Right renal cortex interstitium (tissue), 3 donors: ENCODE results near the gene CBX5. TPM values are rescaled to one million over a fixed set of nuclear protein-coding genes. Genes with fewer than 3 reads are reported as not detected.
"Not testable (repeated sequence)": the region's sequence is repeated elsewhere in the genome, so short reads cannot be mapped to it uniquely, and the experiment has no call there.

Experiments used
- DNase-seq, 3 donors: peaks; one replicate each; pipeline ENCODE4 v3.0.0-alpha.2; 2013; ENCODE audit warnings: low read depth in 3 of 3, low spot score in 2 of 3
- polyA plus RNA-seq, 3 donors: library from polyadenylated mRNA; unstranded; fragments of 120-200 nt; gene quantifications; one replicate each; pipeline ENCODE4 v1.2.1, GENCODE V29; 2013; ENCODE audit not compliant: insufficient read length in 3 of 3

The CBX5 gene
- polyA plus RNA-seq, 3 donors, result 118 to 129 (median 125) TPM

DNA sequence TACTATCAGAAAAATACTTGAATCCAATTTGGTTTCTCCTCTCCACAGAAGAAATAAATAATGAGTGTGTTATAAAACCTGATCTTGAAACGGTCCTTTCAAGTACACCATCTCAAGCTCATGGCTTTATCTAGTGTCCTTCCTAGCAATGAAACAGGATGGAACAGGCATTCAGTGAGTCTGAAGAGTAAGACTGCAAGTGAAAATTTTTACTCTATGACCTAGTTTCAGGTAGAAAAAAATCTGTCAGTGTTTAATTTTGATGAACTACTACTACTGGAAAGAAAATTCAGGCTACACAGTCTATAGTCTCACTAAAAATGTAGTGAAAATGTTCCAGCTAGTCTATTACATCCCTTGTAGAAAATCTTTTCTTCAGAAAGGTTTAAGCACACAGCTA lies 7.7 kb downstream of the CBX5 start:
- no peak for DNase-seq

DNA sequence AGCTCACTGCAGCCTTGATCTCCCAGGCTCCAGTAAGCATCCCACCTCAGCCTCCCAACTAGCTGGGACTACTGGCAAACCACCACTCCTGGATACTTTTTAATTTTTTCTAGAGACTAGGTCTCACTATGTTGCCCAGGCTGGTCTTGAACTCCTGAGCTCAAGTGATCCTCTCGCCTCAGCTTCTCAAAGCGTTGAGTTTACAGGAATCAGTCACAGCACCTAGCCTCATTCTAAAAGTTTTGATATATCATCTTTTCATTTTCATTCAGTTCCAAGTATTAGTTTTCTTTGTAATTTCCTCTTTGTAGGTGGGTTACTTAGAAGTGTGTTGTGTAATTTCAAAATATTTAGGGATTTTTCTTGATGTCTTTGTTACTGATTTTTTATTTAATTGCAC lies 9.6 kb downstream of the CBX5 start:
- no peak for DNase-seq

DNA sequence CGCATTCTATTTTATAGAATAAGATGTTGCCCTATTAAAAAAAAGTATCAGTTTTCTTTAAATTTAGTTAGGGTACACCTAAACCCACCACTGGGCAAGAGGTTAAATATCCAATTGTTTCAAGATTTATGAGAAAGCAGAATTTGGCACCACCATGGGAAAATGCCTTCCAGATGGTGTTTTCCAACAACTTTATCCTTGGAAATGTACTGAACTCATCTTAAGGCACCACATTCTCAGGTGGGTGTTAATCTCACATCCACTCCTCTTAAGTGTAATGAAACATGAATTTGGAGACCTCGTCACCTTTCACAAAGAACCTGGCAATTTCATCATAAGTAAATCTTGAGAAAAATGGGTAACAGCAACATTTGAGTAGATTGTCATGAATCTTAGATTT lies 13.1 kb downstream of the CBX5 start:
- no peak for DNase-seq

DNA sequence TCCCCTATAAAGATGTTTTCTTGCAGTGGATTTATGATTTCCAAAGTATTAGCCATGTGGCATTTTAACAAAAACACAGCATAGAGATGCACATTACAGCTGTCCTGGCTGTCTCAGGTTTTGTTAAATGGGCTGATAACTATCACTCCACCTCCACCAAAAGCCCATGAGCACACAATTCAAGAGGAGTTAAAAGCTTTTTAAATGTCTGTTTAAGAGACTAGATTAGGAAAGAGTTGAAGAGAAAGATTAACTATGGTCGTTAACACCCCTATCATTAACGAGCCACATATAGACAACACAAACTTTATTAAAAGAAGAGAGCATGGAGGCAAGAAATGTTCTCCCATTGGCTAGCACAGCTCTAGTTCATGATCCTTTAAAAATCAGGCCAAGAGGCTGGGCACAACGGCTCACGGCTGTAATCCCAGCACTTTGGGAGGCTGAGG lies 14.5 kb downstream of the CBX5 start:
- no peak for DNase-seq

DNA sequence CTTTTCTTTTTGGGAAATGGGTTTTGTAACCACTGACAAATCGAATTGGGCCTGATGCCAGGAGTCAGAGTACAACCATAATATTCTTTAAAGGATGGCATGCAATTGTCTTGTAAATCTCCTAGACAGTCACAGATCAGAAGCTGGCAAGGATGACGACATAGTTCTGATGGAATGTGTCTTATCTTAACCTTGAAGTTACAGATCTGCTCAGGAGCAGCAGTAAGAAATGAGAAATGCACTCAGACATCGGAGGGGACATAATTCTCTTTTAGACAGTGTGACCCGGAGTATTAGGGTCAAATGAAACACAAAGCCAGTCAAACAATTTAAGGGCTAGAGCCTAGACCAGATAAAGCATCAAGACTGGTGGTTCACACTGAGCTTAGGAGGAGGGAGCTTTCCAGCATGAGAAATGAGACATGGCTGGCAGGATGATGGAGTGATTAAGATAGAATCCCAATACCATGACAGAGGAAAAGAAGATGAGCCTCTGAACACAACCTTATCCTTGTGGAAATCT lies 17.5 kb downstream of the CBX5 start:
- peak in 1 of 3 donors; percentile 50 for DNase-seq

DNA sequence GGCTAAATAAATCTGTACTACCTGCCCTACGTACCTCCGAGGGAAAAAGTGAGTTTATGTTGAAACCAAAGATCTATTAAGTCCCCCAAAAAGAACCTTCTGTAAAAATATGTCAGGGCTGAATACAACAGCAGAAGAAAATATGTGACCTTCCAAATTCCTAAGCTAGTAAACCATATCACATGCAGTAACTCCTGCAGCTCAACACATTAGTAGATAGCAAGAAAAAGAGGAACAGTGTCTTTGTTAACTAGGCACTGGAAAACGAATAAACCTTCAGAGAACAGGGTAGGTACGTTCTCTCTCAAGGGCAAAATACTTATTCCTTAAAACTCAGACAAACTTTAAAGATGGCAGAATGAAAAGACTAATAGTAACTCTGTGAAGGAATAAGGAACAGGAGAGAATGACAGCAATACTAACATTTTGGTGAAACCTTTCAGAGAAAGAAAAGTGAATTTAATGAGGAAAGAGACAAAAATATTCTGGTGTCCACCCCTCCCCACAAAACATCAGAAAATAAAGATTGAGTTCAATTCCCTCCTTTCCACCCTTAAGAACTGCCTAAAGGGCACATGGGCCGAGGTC lies 18.0 kb downstream of the CBX5 start:
- no peak for DNase-seq

GRCh38 chr12:54259194-54260011 lies 20.5 kb downstream of the CBX5 start:
- peak; percentile 82 to 85 (median 84) for DNase-seq

- DNase-seq, result no peak
Measured at GRCh38 chr12:54258201-54258681, 21.7 kb downstream of the CBX5 start.

- DNase-seq, result no peak
Measured at GRCh38 chr12:54257332-54257731, 22.6 kb downstream of the CBX5 start.

DNA sequence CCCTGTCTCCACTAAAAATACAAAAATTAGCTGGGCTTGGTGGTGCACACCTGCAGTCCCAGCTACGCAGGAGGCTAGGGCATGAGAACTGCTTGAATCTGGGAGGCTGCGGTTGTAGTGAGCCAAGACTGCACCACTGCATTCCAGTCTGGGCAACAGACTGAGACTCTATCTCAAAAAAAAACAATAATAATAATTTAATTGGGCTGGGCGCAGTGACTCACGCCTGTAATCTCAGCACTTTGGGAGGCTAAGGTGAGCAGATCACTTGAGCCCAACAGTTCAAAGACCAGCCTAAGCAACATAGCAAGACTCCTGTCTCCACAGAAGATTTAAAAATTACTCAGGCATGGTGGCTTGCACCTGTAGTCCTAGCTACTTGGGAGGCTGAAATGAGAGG lies 26.7 kb downstream of the CBX5 start:
- no peak for DNase-seq

- no peak for DNase-seq
Measured at GRCh38 chr12:54251667-54252284, 28.1 kb downstream of the CBX5 start.

DNA sequence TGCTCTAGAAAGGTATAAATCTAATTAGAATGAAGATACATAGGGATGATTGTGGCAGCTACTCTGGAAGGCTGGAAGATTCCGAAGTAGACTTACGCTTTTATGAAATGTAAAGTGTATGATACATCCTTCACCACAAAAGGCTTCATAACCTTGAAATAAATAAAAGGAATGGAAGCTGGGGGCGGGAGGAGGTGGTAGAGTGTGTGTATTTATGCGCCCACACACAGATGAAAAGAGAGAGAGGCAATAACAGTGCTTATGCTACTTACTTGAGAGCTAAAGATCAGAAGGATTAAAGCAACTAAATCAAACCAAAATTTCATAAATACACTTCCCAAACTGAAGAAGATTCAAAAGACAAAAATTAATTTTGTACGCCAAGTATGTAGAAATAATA lies 30.4 kb downstream of the CBX5 start:
- no peak for DNase-seq

DNA sequence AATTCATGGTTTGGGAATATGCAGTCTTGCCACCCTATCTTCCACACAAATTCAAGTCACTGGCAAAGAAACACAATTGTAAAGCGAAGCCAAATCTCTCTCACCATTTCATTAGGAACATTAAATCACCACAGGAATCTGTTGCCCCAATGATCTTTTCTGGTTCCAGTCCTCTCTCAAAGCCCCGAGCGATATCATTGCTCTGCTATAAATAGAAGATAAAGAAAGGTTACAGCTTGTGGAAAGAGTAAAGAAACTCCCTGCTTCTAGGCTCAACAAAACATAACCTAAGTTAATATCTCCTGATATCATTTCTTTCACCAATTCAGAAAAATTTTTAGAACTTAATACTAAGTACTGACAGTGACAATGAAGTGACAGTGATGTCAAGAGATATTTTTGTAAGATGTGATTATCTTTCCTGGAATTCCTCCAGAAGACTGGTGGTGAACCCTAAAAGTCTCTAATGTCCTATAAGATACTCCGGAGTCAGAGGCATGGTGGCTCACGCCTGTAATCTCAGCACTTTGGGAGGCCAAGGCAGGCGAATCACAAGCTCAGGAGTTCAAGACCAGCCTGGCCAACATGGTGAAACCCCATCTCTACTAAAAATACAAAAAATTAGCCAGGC lies 33.8 kb downstream of the CBX5 start:
- no peak for DNase-seq

- DNase-seq, result no peak
Measured at GRCh38 chr12:54240971-54241588, 38.8 kb downstream of the CBX5 start.

- DNase-seq, result no peak
Measured at GRCh38 chr12:54240129-54240528, 39.8 kb downstream of the CBX5 start.

GRCh38 chr12:54239620-54240019 lies 40.3 kb downstream of the CBX5 start:
- DNase-seq, result no peak

DNA sequence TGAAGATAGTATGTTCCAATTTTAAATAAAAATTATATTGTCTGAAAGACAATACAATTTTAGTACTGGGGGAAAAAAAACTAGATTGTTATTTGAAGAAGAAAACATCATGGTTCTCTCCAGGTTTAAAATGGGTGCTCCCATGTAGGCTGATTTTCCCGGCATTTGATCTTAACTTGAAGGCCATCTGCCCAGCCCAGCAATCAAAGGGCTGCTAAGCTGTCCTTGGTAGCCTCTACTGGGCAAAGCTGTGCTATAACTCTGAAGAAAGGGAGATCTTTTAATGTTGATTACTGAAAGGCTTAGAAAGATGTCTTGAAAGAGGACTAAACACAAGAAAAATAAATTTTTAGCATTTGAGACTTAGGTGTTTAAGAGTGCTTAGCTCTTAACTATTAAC lies 41.4 kb downstream of the CBX5 start:
- no peak for DNase-seq

DNA sequence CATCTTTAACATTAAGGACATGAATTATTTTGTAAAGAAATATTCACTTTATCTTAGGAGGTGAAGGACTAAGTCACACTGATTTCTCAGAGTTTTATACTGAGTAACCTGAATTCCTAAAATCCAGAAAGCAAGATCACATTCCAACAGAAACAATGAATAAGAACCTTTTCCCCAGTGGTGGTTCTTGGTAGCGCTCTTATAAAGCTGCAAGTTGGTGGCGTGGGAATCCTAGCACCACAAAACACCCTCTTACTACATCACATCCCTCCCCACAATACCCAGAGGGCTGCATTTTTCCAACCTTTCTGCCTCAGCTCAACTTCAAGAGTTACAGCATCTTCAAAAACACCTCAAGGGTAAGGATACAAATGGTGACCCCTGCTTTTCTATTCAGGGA lies 47.1 kb downstream of the CBX5 start:
- DNase-seq, result no peak

- not testable (repeated sequence) for DNase-seq
Measured at GRCh38 chr12:54231269-54231668, 48.7 kb downstream of the CBX5 start.

GRCh38 chr12:54230555-54230954 lies 49.4 kb downstream of the CBX5 start:
- DNase-seq, result no peak
